Mesendoderm (in vitro differentiated cells): ENCODE data around the gene DDOST.

Source experiments
- DNase-seq: peaks from one replicate; pipeline ENCODE4 v3.0.0; 2013
- H2AK5ac ChIP-seq: 2 replicates; pipeline ENCODE4 v1.6.1; 2013; ENCODE audit warnings: low read length, inconsistent platforms
- H2BK120ac ChIP-seq: 2 replicates; pipeline ENCODE4 v1.6.1; 2013; ENCODE audit warnings: low read depth, mild to moderate bottlenecking, low read length, moderate library complexity, mixed read lengths
- H2BK15ac ChIP-seq: replicated peaks from 2 replicates; pipeline ENCODE4 v1.6.1; 2013; ENCODE audit warnings: low read depth, mild to moderate bottlenecking, moderate library complexity
- H2BK5ac ChIP-seq: 2 replicates; pipeline ENCODE4 v1.6.1; 2013; ENCODE audit warnings: low read length, inconsistent platforms
- H3K18ac ChIP-seq: 2 replicates; pipeline ENCODE4 v1.6.1; 2013; ENCODE audit warnings: mild to moderate bottlenecking, low read length, mixed read lengths
- H3K23ac ChIP-seq: one replicate; pipeline ENCODE4 v1.6.1; 2013; ENCODE audit warnings: low read length
- H3K27ac ChIP-seq: 2 replicates; pipeline ENCODE4 v1.5.1; 2013; ENCODE audit warnings: low read depth, mild to moderate bottlenecking, inconsistent platforms, low read length, moderate library complexity
- H3K27me3 ChIP-seq: 2 replicates; pipeline ENCODE4 v1.6.1; 2013; ENCODE audit warnings: low read length, control low read depth, mild to moderate bottlenecking, inconsistent platforms; ENCODE audit not compliant: insufficient read depth, poor library complexity
- H3K36me3 ChIP-seq: 2 replicates; pipeline ENCODE4 v1.6.1; 2013; ENCODE audit warnings: low read length, inconsistent platforms; ENCODE audit not compliant: control insufficient read depth, insufficient read depth
- H3K4ac ChIP-seq: one replicate; pipeline ENCODE4 v1.6.1; 2013; ENCODE audit warnings: low read depth, mild to moderate bottlenecking, low read length, moderate library complexity
- H3K4me1 ChIP-seq: 2 replicates; pipeline ENCODE4 v1.6.1; 2013; ENCODE audit warnings: low read depth, low read length, inconsistent platforms; ENCODE audit not compliant: control insufficient read depth
- H3K4me2 ChIP-seq: 2 replicates; pipeline ENCODE4 v1.6.1; 2013; ENCODE audit warnings: low read length
- H3K4me3 ChIP-seq: 2 replicates; pipeline ENCODE4 v1.5.1; 2013; ENCODE audit warnings: mild to moderate bottlenecking, low read length
- H3K56ac ChIP-seq: one replicate; pipeline ENCODE4 v1.6.1; 2013; ENCODE audit warnings: low read length
- H3K79me1 ChIP-seq: 2 replicates; pipeline ENCODE4 v1.6.1; 2013; ENCODE audit warnings: low read length, inconsistent platforms
- H3K79me2 ChIP-seq: 2 replicates; pipeline ENCODE4 v1.6.1; 2013; ENCODE audit warnings: mild to moderate bottlenecking, low read length; ENCODE audit not compliant: control insufficient read depth, insufficient read depth
- H3K9ac ChIP-seq: 2 replicates; pipeline ENCODE4 v1.6.1; 2013; ENCODE audit warnings: low read length, inconsistent platforms
- H4K5ac ChIP-seq: one replicate; pipeline ENCODE4 v1.6.1; 2013; ENCODE audit warnings: low read length
- H4K8ac ChIP-seq: one replicate; pipeline ENCODE4 v1.6.1; 2013; ENCODE audit warnings: low read depth, mild to moderate bottlenecking, control low read depth, low read length, moderate library complexity
- WGBS: extraction: QIAGEN DNeasy Blood & Tissue Kit; methylation state at CpG from one replicate; pipeline ENCODE4 v1.1.7; 2013; ENCODE audit warnings: low lambda C conversion rate, missing lambda C conversion rate; ENCODE audit not compliant: insufficient coverage; ENCODE audit errors: extremely low coverage; 5-methylcytosine and 5-hydroxymethylcytosine counted together

Gene DDOST

DNA sequence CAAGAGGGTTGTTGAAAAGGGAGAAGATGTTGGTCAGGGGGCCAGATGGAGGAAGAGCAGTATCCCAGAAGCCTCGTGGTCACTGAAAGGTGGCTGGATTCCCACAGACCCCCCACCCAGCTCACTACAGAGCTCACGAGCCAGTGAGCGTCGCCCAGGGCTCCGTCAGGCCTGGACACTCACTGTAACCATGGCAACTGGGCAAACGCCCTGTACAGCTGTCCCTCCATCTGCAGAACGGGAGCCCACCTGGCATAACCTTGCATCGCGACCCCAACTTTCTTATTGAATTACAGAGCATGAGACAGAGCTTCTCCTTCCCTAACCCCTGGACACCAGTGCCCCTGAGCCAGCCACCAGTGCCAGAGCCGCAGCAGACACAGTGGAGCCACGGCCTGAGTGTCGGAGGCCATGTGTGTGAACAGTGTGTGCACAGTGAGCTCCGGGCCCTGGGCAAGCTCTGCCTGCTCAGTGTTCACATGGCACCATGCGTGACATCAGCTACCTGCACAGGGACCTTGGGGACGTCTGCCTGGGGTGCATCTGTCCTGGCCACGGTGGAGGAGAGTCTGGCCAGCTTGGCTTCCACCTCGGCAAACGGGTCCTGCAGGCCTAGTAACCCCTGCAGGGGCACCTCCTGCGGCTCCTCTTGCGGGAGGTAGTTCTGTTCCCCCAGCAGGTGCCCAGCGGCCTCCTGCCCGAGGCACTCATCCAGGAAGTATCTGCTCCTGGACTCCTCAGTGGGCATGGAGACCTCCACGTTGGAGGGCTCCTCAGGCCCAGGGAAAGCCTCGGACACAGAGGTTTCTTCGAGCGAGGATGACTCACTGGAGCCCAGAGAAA lies 25.9 kb upstream of the DDOST start:
- WGBS: no CpG with 5 or more reads among the region's 26 CpGs
- Histone ChIP-seq H3K4me3 (no peak overlapping the region), H3K18ac (no peak overlapping the region), H3K56ac (no peak overlapping the region), H3K4me2 (no peak overlapping the region), H2BK120ac (no peak overlapping the region), H4K8ac (no peak overlapping the region), H2AK5ac (no peak overlapping the region), H3K79me1 (no peaks in the 10 kb centered on the region), H3K36me3 (no peaks in the 10 kb centered on the region), H3K4me1 (no peaks in the 10 kb centered on the region), H3K9ac (no peak overlapping the region), H3K4ac (no peak overlapping the region), H2BK15ac (no peak overlapping the region), H4K5ac (no peak overlapping the region), H3K23ac (no peak overlapping the region), H3K27ac (no peak overlapping the region), H2BK5ac (no peak overlapping the region), H3K79me2 (no peaks in the 10 kb centered on the region), H3K27me3 (no peaks in the 10 kb centered on the region)
- DNase-seq: no peak

DNA sequence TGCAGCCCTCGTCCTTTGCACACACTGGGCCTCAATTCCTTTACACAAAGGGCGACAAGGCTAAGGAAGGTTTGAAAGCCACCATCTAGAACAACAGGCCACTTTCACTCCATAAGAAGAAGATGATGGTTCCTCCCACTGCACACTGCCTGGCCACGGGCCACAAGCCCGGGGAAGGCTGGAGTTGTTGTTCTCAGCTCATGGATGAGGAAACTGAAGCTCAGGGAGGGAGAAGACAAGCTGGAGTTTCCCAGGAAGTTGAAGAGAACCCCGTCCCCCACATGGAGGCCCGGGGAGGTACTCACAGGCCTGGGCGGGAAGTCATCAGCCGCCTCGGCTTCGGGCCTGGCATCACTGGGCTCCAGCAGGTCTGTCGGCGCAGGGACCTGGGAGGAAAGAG lies 24.6 kb upstream of the DDOST start:
- no CpG with 5 or more reads among the region's 12 CpGs for WGBS
- Histone ChIP-seq H3K4ac (no peak overlapping the region), H3K23ac (no peak overlapping the region), H2AK5ac (no peak overlapping the region), H3K79me2 (no peaks in the 10 kb centered on the region), H2BK15ac (no peak overlapping the region), H3K79me1 (no peaks in the 10 kb centered on the region), H3K18ac (no peak overlapping the region), H3K27ac (no peak overlapping the region), H2BK5ac (no peak overlapping the region), H3K4me3 (no peak overlapping the region), H3K36me3 (no peaks in the 10 kb centered on the region), H4K8ac (no peak overlapping the region), H3K4me2 (no peak overlapping the region), H3K56ac (no peak overlapping the region), H3K9ac (no peak overlapping the region), H3K4me1 (no peaks in the 10 kb centered on the region), H2BK120ac (no peak overlapping the region), H3K27me3 (no peaks in the 10 kb centered on the region), H4K5ac (no peak overlapping the region)
- DNase-seq: no peak

DNA sequence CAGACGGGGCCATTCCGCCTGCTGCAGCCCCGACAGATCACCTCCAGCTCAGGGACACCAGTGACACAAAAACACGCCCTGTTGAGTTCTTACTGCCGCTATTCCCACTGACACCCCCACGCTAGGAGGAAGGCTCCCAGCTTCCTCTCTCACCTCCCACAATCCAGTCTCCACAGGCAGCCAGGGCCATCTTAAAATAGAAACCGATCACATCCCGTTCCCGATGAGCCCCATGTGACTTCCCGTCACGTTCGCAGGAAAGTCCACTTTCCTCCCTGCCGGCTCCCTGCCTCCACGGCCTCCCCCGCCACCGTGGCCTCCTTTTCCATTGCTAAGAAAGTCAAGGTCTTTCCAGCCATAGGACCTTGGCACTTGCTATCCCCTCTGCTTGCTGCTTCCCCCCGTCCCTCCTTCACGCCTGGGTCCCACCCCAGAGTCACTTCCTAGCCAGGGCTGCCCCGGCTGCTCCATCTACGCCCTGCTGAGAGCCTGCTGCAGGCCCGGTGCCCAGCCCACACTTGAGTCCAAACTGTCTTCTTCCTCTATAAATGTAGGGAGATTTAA lies 24.0 kb upstream of the DDOST start:
- H2BK15ac ChIP-seq: no peak overlapping the region
- H4K5ac ChIP-seq: no peak overlapping the region
- no peaks in the 10 kb centered on the region for H3K36me3 ChIP-seq
- WGBS: no CpG with 5 or more reads among the region's 21 CpGs
- no peak overlapping the region for H3K9ac ChIP-seq
- no peak overlapping the region for H3K4me2 ChIP-seq
- H2BK120ac ChIP-seq: no peak overlapping the region
- H2BK5ac ChIP-seq: no peak overlapping the region
- H3K27ac ChIP-seq: no peak overlapping the region
- no peak overlapping the region for H3K23ac ChIP-seq
- DNase-seq: no peak
- no peak overlapping the region for H2AK5ac ChIP-seq
- H3K56ac ChIP-seq: no peak overlapping the region
- no peak overlapping the region for H4K8ac ChIP-seq
- H3K79me1 ChIP-seq: no peaks in the 10 kb centered on the region
- H3K27me3 ChIP-seq: no peaks in the 10 kb centered on the region
- H3K4me3 ChIP-seq: no peak overlapping the region
- H3K18ac ChIP-seq: no peak overlapping the region
- no peaks in the 10 kb centered on the region for H3K79me2 ChIP-seq
- no peak overlapping the region for H3K4ac ChIP-seq
- H3K4me1 ChIP-seq: no peaks in the 10 kb centered on the region

GRCh38 chr1:20684651-20685050 lies 23.5 kb upstream of the DDOST start:
- Histone ChIP-seq H3K79me2 (no peaks in the 10 kb centered on the region), H2AK5ac (no peak overlapping the region), H3K4me1 (no peaks in the 10 kb centered on the region), H2BK15ac (no peak overlapping the region), H3K79me1 (no peaks in the 10 kb centered on the region), H3K9ac (no peak overlapping the region), H4K5ac (no peak overlapping the region), H3K27ac (no peak overlapping the region), H3K4ac (no peak overlapping the region), H3K4me3 (no peak overlapping the region), H3K23ac (no peak overlapping the region), H3K18ac (no peak overlapping the region), H3K4me2 (no peak overlapping the region), H4K8ac (no peak overlapping the region), H3K27me3 (no peaks in the 10 kb centered on the region), H3K56ac (no peak overlapping the region), H3K36me3 (no peaks in the 10 kb centered on the region), H2BK120ac (no peak overlapping the region), H2BK5ac (no peak overlapping the region)
- WGBS: no CpG with 5 or more reads among the region's 14 CpGs
- no peak for DNase-seq

GRCh38 chr1:20684050-20684620 lies 23.0 kb upstream of the DDOST start:
- H3K27ac ChIP-seq: no peak overlapping the region
- H3K56ac ChIP-seq: no peak overlapping the region
- H3K23ac ChIP-seq: no peak overlapping the region
- H4K8ac ChIP-seq: no peak overlapping the region
- no peak overlapping the region for H3K4ac ChIP-seq
- no peak for DNase-seq
- no peaks in the 10 kb centered on the region for H3K79me2 ChIP-seq
- no peaks in the 10 kb centered on the region for H3K27me3 ChIP-seq
- H3K4me3 ChIP-seq: no peak overlapping the region
- H3K18ac ChIP-seq: no peak overlapping the region
- H3K79me1 ChIP-seq: no peaks in the 10 kb centered on the region
- H2BK120ac ChIP-seq: no peak overlapping the region
- H3K36me3 ChIP-seq: no peaks in the 10 kb centered on the region
- H3K4me1 ChIP-seq: no peaks in the 10 kb centered on the region
- H2BK5ac ChIP-seq: no peak overlapping the region
- no peak overlapping the region for H2AK5ac ChIP-seq
- no CpG with 5 or more reads among the region's 13 CpGs for WGBS
- H3K4me2 ChIP-seq: no peak overlapping the region
- H4K5ac ChIP-seq: no peak overlapping the region
- H3K9ac ChIP-seq: no peak overlapping the region
- H2BK15ac ChIP-seq: no peak overlapping the region
